MCF 10A (cell line): ENCODE measurements around the gene ADGRG3. TPM values are rescaled to one million over a fixed set of nuclear protein-coding genes. Genes with fewer than 3 reads are reported as not detected.

Experiments
- BruUV-seq: library from RNA; stranded (reverse); fragments of 400-500 nt; replicated peaks from 2 replicates; lab custom pipeline; 2021; lab: Mats Ljungman, UMichigan
- CTCF ChIA-PET: fragments of 300-600 bp; sonication (Branson Sonifier 250); formaldehyde crosslinking; extraction: SDS; loops from one replicate; lab custom pipeline; 2021; ENCODE audit warnings: antibody characterized with exemption, inconsistent platforms; lab: Yijun Ruan, JAX
- POLR2A ChIA-PET: fragments of 300-600, 350-650 bp; sonication (Branson Sonifier 250); formaldehyde crosslinking; extraction: SDS; loops from one replicate; lab custom pipeline; 2020; ENCODE audit warnings: antibody characterized with exemption, inconsistent platforms; lab: Yijun Ruan, JAX
- DNase-seq: peaks from one replicate; pipeline ENCODE4 v3.0.0-alpha.2; 2018; ENCODE audit not compliant: unreplicated experiment
- H3K27ac Mint-ChIP-seq: one replicate; pipeline ENCODE4 v1.8.0; 2022; ENCODE audit warnings: mild to moderate bottlenecking, low read depth, mixed read lengths; ENCODE audit not compliant: unreplicated experiment
- H3K27me3 Mint-ChIP-seq: one replicate; pipeline ENCODE4 v1.8.0; 2022; ENCODE audit warnings: mixed read lengths; ENCODE audit not compliant: insufficient read depth, unreplicated experiment
- H3K36me3 Mint-ChIP-seq: one replicate; pipeline ENCODE4 v1.8.0; 2022; ENCODE audit warnings: mild to moderate bottlenecking, moderate library complexity, mixed read lengths; ENCODE audit not compliant: insufficient read depth, unreplicated experiment
- H3K4me1 Mint-ChIP-seq: one replicate; pipeline ENCODE4 v1.8.0; 2022; ENCODE audit warnings: mixed read lengths; ENCODE audit not compliant: insufficient read depth, unreplicated experiment
- H3K4me3 Mint-ChIP-seq: one replicate; pipeline ENCODE4 v1.8.0; 2022; ENCODE audit warnings: mild to moderate bottlenecking, moderate library complexity, mixed read lengths; ENCODE audit not compliant: unreplicated experiment
- H3K9me3 Mint-ChIP-seq: one replicate; pipeline ENCODE4 v1.8.0; 2022; ENCODE audit warnings: mixed read lengths; ENCODE audit not compliant: unreplicated experiment
- intact Hi-C: fragments of 100-400 bp; cut with micrococcal nuclease; formaldehyde crosslinking; loops from 2 replicates; pipeline ENCODE4 v1.14.1; 2022
- total RNA-seq: library from RNA; stranded (reverse); gene quantifications from 2 replicates; pipeline ENCODE4 v1.2.3, GENCODE V29; 2022
- TF ChIP-seq, protein P1 (sequence below): fragments of 200-600 bp; IDR thresholded peaks from one replicate; pipeline ENCODE4 v1.8.0; 2022; ENCODE audit warnings: antibody characterized with exemption, mild to moderate bottlenecking; ENCODE audit not compliant: unreplicated experiment

ADGRG3 gene
- total RNA-seq, 1 experiment from 2014 or later: not detected

DNA sequence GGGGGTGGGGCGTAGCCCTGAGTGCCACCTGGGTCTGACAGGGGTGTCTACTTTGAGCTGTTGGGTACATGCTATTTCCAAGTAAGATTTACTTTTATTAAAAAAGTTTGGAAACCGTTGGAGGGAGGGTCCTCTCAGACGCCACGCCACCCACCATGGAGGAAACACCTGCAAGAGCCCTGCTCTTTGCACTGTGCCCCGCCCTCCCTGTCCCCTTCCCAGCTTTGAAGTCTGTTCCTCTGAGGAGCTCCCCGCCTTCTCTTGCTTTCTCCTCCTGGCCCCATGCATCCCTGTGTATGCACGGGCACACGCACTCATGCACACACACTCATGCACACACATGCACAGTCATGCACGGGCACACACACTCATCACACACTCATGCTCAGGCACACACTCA is 24.2 kb upstream of the ADGRG3 start:
- no peak for DNase-seq
- no peaks in the 10 kb centered on the region for H3K9me3 Mint-ChIP-seq
- TF ChIP-seq, protein P1, sequence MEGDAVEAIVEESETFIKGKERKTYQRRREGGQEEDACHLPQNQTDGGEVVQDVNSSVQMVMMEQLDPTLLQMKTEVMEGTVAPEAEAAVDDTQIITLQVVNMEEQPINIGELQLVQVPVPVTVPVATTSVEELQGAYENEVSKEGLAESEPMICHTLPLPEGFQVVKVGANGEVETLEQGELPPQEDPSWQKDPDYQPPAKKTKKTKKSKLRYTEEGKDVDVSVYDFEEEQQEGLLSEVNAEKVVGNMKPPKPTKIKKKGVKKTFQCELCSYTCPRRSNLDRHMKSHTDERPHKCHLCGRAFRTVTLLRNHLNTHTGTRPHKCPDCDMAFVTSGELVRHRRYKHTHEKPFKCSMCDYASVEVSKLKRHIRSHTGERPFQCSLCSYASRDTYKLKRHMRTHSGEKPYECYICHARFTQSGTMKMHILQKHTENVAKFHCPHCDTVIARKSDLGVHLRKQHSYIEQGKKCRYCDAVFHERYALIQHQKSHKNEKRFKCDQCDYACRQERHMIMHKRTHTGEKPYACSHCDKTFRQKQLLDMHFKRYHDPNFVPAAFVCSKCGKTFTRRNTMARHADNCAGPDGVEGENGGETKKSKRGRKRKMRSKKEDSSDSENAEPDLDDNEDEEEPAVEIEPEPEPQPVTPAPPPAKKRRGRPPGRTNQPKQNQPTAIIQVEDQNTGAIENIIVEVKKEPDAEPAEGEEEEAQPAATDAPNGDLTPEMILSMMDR: no peak
- H3K4me3 Mint-ChIP-seq: no peak overlapping the region
- ChIA-PET POLR2A (interaction anchor here (1.1 kb wide), 1 partner anchor 22 kb away, joined by 3 read pairs; no protein-coding TSS in a partner anchor), CTCF (interaction anchor here (0.6 to 3.2 kb wide), 6 partner anchors 10 to 744 kb away, joined by 3 to 16 read pairs (median 3); no protein-coding TSS in a partner anchor)
- BruUV-seq: no TSS peak
- H3K27ac Mint-ChIP-seq: no peak overlapping the region
- intact Hi-C loops: no loop called here
- no peaks in the 10 kb centered on the region for H3K36me3 Mint-ChIP-seq
- peaks cover 7% of the 10 kb centered on the region for H3K4me1 Mint-ChIP-seq
- H3K27me3 Mint-ChIP-seq: no peaks in the 10 kb centered on the region

- TF ChIP-seq, protein P1: no peak
Observed at GRCh38 chr16:57644383-57645014, 23.6 kb upstream of the ADGRG3 start.

DNA sequence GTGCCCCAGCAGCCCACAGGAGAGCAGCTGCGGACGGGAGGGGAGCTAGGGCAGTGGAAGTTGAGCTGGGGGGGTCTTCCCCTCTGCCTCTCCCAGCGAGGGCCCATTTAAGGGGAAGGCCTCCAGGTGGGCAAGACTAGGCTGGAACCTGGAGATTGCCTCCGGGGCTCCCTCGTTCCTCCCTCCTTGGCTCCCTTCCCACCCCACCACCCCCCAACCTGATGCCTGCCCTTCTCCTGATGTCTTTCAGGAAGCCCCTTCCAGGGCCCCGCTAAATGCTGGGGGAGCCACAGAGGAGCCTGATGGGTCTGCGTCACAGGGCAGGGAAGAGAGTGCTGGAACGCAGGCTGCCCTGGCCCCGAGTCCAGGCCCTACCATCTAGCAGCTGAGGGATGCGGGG is 22.9 kb upstream of the ADGRG3 start:
- Mint-ChIP-seq H3K4me3 (no peak overlapping the region), H3K36me3 (no peaks in the 10 kb centered on the region), H3K27me3 (no peaks in the 10 kb centered on the region), H3K27ac (no peak overlapping the region), H3K4me1 (peaks cover 7% of the 10 kb centered on the region), H3K9me3 (no peaks in the 10 kb centered on the region)
- BruUV-seq: no TSS peak
- intact Hi-C loops: no loop called here
- POLR2A ChIA-PET: no interaction called here
- no peak for DNase-seq
- CTCF ChIA-PET: interaction anchor here (0.5 to 5.9 kb wide), 6 partner anchors 10 to 68 kb away, joined by 3 to 141 read pairs (median 4); no protein-coding TSS in a partner anchor
- TF ChIP-seq, protein P1: no peak

More at GRCh38 chr16:57644383-57645014, 23.6 kb upstream of the ADGRG3 start:
- Mint-ChIP-seq H3K27me3 (no peaks in the 10 kb centered on the region), H3K4me3 (no peak overlapping the region), H3K4me1 (peaks cover 7% of the 10 kb centered on the region), H3K27ac (no peak overlapping the region), H3K9me3 (no peaks in the 10 kb centered on the region), H3K36me3 (no peaks in the 10 kb centered on the region)
- CTCF ChIA-PET: interaction anchor here (3.2 kb wide), 1 partner anchor 44 kb away, joined by 16 read pairs; no protein-coding TSS in a partner anchor
- no TSS peak for BruUV-seq
- intact Hi-C loops: no loop called here
- POLR2A ChIA-PET: interaction anchor here (1.1 kb wide), 1 partner anchor 23 kb away, joined by 3 read pairs; no protein-coding TSS in a partner anchor
- no peak for DNase-seq

DNA sequence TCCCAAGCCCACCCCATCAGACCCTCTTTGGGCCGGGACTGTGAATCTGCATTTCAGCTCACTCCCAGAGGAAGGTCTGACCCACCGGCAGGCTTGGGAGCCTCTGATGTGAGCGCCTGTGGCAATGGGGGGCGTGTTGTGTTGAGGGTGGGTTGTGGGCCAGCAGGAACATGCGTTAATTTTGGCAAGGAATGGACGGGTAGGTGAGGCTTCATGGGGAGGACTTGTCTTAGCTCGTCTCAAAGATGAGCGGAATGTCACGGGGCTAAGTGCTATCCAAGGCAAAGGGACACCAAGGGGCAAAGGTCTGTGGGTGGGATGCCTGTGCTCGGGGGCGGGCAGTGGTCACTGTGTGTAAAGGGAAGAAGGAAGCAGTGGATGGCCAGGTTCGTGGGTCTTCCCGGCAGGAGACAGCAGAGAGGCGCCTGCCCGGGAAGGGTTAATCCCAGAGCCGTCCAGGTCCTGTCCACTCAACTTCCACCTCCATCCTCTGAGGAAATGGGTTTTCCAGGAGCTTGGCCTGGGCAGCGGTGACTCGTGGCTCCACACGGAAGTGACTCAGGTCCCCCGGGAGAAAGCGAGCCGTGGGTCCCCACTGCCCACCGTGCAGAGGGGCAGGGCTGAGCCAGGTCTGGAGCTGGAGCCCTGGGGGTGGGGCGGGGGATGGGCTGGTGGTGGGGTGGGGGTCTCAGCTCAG is 22.3 kb upstream of the ADGRG3 start:
- no TSS peak for BruUV-seq
- TF ChIP-seq, protein P1: no peak
- no peak for DNase-seq
- ChIA-PET POLR2A (interaction anchor here (0.7 kb wide), 1 partner anchor 17 kb away, joined by 4 read pairs; the partner anchor contains the start of gene ADGRG1), CTCF (interaction anchor here (0.5 to 5.9 kb wide), 10 partner anchors 9 to 218 kb away, joined by 3 to 141 read pairs (median 5); partner anchors contain the start of gene ADGRG1)
- Mint-ChIP-seq H3K36me3 (no peaks in the 10 kb centered on the region), H3K4me1 (peaks cover 7% of the 10 kb centered on the region), H3K27ac (no peak overlapping the region), H3K27me3 (no peaks in the 10 kb centered on the region), H3K9me3 (no peaks in the 10 kb centered on the region), H3K4me3 (no peak overlapping the region)
- intact Hi-C loops: no loop called here
